GM12878 (cell line): ENCODE data around the gene NINL. TPM values are rescaled to one million over a fixed set of nuclear protein-coding genes. Genes with fewer than 3 reads are reported as not detected.

ENCODE experiments used
- ATAC-seq: fragments of 200-7000 bp; cut with Tn5 transposase; 3 replicates; pipeline ENCODE4 v1.9.1; 2020; ENCODE audit warnings: mild to moderate bottlenecking, moderate library complexity
- Bru-seq: library from RNA; stranded (reverse); fragments of 400-500 nt; gene quantifications from one replicate; lab custom pipeline; 2021; lab: Mats Ljungman, UMichigan
- BruChase-seq, 2 experiments: library from RNA; stranded (reverse); fragments of 400-500 nt; gene quantifications; one replicate each; lab custom pipeline; 2021; lab: Mats Ljungman, UMichigan
- BruUV-seq: library from RNA; stranded (reverse); fragments of 400-500 nt; replicated peaks from 2 replicates; lab custom pipeline; 2021; lab: Mats Ljungman, UMichigan
- CTCF ChIA-PET: fragments of 300-600 bp; sonication (Branson Sonifier 250); formaldehyde crosslinking; extraction: SDS; loops from one replicate; lab custom pipeline; 2021; ENCODE audit warnings: inconsistent platforms; lab: Yijun Ruan, JAX
- POLR2A ChIA-PET: fragments of 350-600 bp; formaldehyde crosslinking; extraction: SDS; loops from one replicate; lab custom pipeline; 2021; ENCODE audit warnings: inconsistent platforms; lab: Charles Lee
- RAD21 ChIA-PET: fragments of 300-600 bp; sonication (Branson Sonifier 250); formaldehyde crosslinking; loops from one replicate; lab custom pipeline; 2023; ENCODE audit warnings: antibody characterized with exemption; ENCODE audit not compliant: unreplicated experiment; lab: Charles Lee
- SMC1A ChIA-PET: fragments of 300-600 bp; sonication (Branson Sonifier 250); formaldehyde crosslinking; loops from one replicate; lab custom pipeline; 2023; ENCODE audit not compliant: unreplicated experiment, uncharacterized antibody; lab: Charles Lee
- DNase-seq: peaks from one replicate; pipeline ENCODE4 v3.0.0-alpha.2; 2011; ENCODE audit warnings: low read depth, low spot score
- FAIRE-seq: peaks from 3 replicates; lab custom pipeline; 2011; peaks lifted over from hg19 to GRCh38; lab: Jason Lieb, UNC
- H2AFZ ChIP-seq: 2 replicates; pipeline ENCODE4 v1.6.0; 2011; ENCODE audit warnings: low read depth, low read length, control low read depth; ENCODE audit not compliant: control insufficient read depth
- H3K27ac ChIP-seq: 2 replicates; pipeline ENCODE4 v1.5.1; 2011; ENCODE audit warnings: control low read depth; ENCODE audit not compliant: control insufficient read depth, insufficient read depth
- H3K27me3 ChIP-seq, 2 experiments: replicated peaks in 1 of 2; 2 replicates each; pipeline versions ENCODE4 v1.6.0 to v1.6.1; 2011; ENCODE audit warnings: low read length in 1 of 2; ENCODE audit not compliant: control insufficient read depth in 2 of 2, insufficient read depth in 2 of 2
- H3K36me3 ChIP-seq, 2 experiments: 2 replicates each; pipeline ENCODE4 v1.5.1; 2011; ENCODE audit warnings: low read length in 1 of 2; ENCODE audit not compliant: control insufficient read depth in 2 of 2, insufficient read depth in 2 of 2
- H3K4me1 ChIP-seq: 2 replicates; pipeline ENCODE4 v1.6.1; 2011; ENCODE audit warnings: mild to moderate bottlenecking, low read length, moderate library complexity, mixed read lengths; ENCODE audit not compliant: control insufficient read depth, insufficient read depth
- H3K4me2 ChIP-seq: 2 replicates; pipeline ENCODE4 v1.6.0; 2011; ENCODE audit warnings: control low read depth; ENCODE audit not compliant: control insufficient read depth, insufficient read depth
- H3K4me3 ChIP-seq: fragments of 200-600 bp; sonication (generic); 2 replicates; pipeline ENCODE4 v1.5.1; 2016
- H3K79me2 ChIP-seq: 2 replicates; pipeline ENCODE4 v1.6.0; 2011; ENCODE audit warnings: low read length; ENCODE audit not compliant: control insufficient read depth, insufficient read depth
- H3K9ac ChIP-seq: 2 replicates; pipeline ENCODE4 v1.8.0; 2011; ENCODE audit warnings: low read length, control low read depth, mixed read lengths; ENCODE audit not compliant: control insufficient read depth, insufficient read depth
- H3K9me3 ChIP-seq: replicated peaks from 3 replicates; pipeline ENCODE4 v1.5.1; 2011; ENCODE audit warnings: mild to moderate bottlenecking, low read length; ENCODE audit not compliant: control insufficient read depth, insufficient read depth
- H4K20me1 ChIP-seq: 2 replicates; pipeline ENCODE4 v1.6.0; 2011; ENCODE audit not compliant: control insufficient read depth, insufficient read depth
- EZH2 ChIP-seq: IDR thresholded peaks from 2 replicates; pipeline ENCODE4 v1.6.1; 2012; ENCODE audit warnings: low read depth, mild to moderate bottlenecking, control low read depth, inconsistent platforms, low read length, borderline replicate concordance; ENCODE audit not compliant: control insufficient read depth
- IKZF2 ChIP-seq, 2 experiments: fragments of 450-650 bp; IDR thresholded peaks; 2 replicates each; pipeline ENCODE4 v1.6.1; 2017; ENCODE audit warnings: mild to moderate bottlenecking in 2 of 2, moderate library complexity in 2 of 2
- NKRF ChIP-seq: fragments of 450-650 bp; conservative IDR thresholded peaks from 2 replicates; pipeline ENCODE4 v1.6.1; 2017; ENCODE audit warnings: mild to moderate bottlenecking, moderate library complexity
- POLR2A ChIP-seq: IDR thresholded peaks from 2 replicates; pipeline ENCODE4 v1.6.1; 2011; ENCODE audit warnings: low read depth, mild to moderate bottlenecking, low read length
- WGBS: methylation state at CpG from one replicate; pipeline ENCODE4 v1.1.6; 2016; ENCODE audit warnings: low lambda C conversion rate; ENCODE audit not compliant: insufficient replicate concordance, insufficient coverage; ENCODE audit errors: missing lambda C conversion rate; 5-methylcytosine and 5-hydroxymethylcytosine counted together
- in situ Hi-C: fragments of 300-500 bp; cut with MboI; formaldehyde crosslinking; loops from 9 replicates; pipeline ENCODE4 v1.14.3; 2018; ENCODE audit warnings: mixed read lengths
- intact Hi-C: fragments of 100-400 bp; cut with micrococcal nuclease; formaldehyde crosslinking; loops from one replicate; pipeline ENCODE4 v1.14.2; 2022; ENCODE audit not compliant: unreplicated experiment
- long read RNA-seq, 2 experiments: library from polyadenylated mRNA; unstranded; transcript quantifications; one replicate each; pipeline ENCODE4 v2.0.0, GENCODE V29; 2019 to 2020
- polyA minus RNA-seq, 3 experiments: library from RNA; depleted of rRNA, polyadenylated mRNA; stranded (reverse); fragments of >200 nt; gene quantifications; 2 replicates each; pipeline ENCODE4 v1.2.3, GENCODE V29; 2011
- polyA plus RNA-seq, 11 experiments: library from polyadenylated mRNA; depleted of rRNA in 4 of 11; unstranded in 6 of 11; stranded (reverse) in 5 of 11; fragments of >200 nt; fragmentation: Nextera tagmentation in 4 of 11; fragmentation: Illumina TruSeq in 1 of 11; extraction: Ambion mirVana in 4 of 11; extraction: Trizol in 1 of 11; gene quantifications; 1 replicate in 1 of 11; 2 replicates in 10 of 11; pipeline versions ENCODE4 v1.2.1 to v1.2.3, GENCODE V29; 2011 to 2016; ENCODE audit warnings: inconsistent platforms in 2 of 11, missing spikeins in 2 of 11, low read depth in 1 of 11
- total RNA-seq, 4 experiments: library from RNA; depleted of rRNA in 3 of 4; stranded (reverse); fragments of >200 nt in 3 of 4; fragmentation: Illumina TruSeq in 1 of 4; extraction: Trizol in 1 of 4; gene quantifications; 2 replicates each; pipeline versions ENCODE4 v1.2.1 to v1.2.3, GENCODE V29; 2013 to 2021

NINL gene
- total RNA-seq (2013; cell fraction: nucleolus; rRNA removed): 0.15 and 0.22 TPM in 2 replicates
- total RNA-seq (2014; rRNA removed) (0.11 TPM in 2 replicates), total RNA-seq (2014; rRNA removed; fragmentation: Illumina TruSeq; extraction: Trizol) (0.31 TPM in 1 of 2 replicates, not detected in the other), total RNA-seq (2021) (0.23 and 0.29 TPM in 2 replicates), polyA plus RNA-seq (2011; rRNA removed) (0.12 and 0.29 TPM in 2 replicates), polyA plus RNA-seq (2014; fragmentation: Illumina TruSeq; extraction: Trizol) (0.07 TPM in 1 of 2 replicates, not detected in the other), polyA plus RNA-seq (2014; fragmentation: Nextera tagmentation; extraction: Ambion mirVana) (under 1 TPM in 1 of 2 experiments, not detected in 1; 0.04 TPM), polyA plus RNA-seq (2014; rRNA removed) (0.01 and 0.77 TPM in 2 replicates), polyA plus RNA-seq (2016; fragmentation: Nextera tagmentation; extraction: Ambion mirVana) (under 1 TPM; 0.09 to 0.25 TPM), polyA minus RNA-seq (2011; rRNA and poly(A)+ RNA removed) (0.10 and 0.15 TPM in 2 replicates), Bru-seq, nascent RNA (percentile 22 among the genes with signal in this experiment), BruChase-seq, experiment 1, labeled RNA remaining after a 6-hour chase (percentile 22 among the genes with signal in this experiment), BruChase-seq, experiment 2, labeled RNA remaining after a 2-hour chase (percentile 24 among the genes with signal in this experiment)
- polyA plus RNA-seq (2011; ENCODE audit: low read depth): not detected
- 0.07 and 0.10 TPM in 2 replicates for polyA plus RNA-seq (2011; cell fraction: cytosol; rRNA removed)
- 0.19 and 0.60 TPM in 2 replicates for polyA plus RNA-seq (2011; cell fraction: nucleus; rRNA removed)
- 0.15 and 0.19 TPM in 2 replicates for polyA plus RNA-seq (2012)
- 0.21 TPM in 1 of 2 replicates, not detected in the other for polyA minus RNA-seq (2011; cell fraction: cytosol; rRNA and poly(A)+ RNA removed)
- 0.12 and 0.38 TPM in 2 replicates for polyA minus RNA-seq (2011; cell fraction: nucleus; rRNA and poly(A)+ RNA removed)
- long read RNA-seq, experiment 1: 0 reads
- long read RNA-seq, experiment 2, partial matches to known transcripts: 0 of 3 reads
- long read RNA-seq, experiment 2, other reads (novel, unspliced or antisense): 3 of 3 reads

GRCh38 chr20:25584905-25585704 lies at the start of gene NINL:
TSS of gene NINL (minus strand) at chr20:25585531. CDS start at chr20:25526587, 58,944 bp downstream.
- intact Hi-C loops: no loop called here
- Histone ChIP-seq H3K4me3 (no peak within 1 kb of the TSS), H3K27me3 (no peaks in the 10 kb centered on the region; a peak in 1 of 4 replicates), H3K4me1 (no peaks in the 10 kb centered on the region), H2AFZ (no peak within 1 kb of the TSS), H3K27ac (no peak within 1 kb of the TSS), H3K36me3 (no peaks in the 10 kb centered on the region), H3K9ac (no peak within 1 kb of the TSS), H3K9me3 (no peaks in the 10 kb centered on the region; the same call in 2 of the 3 replicates), H3K79me2 (no peaks in the 10 kb centered on the region), H3K4me2 (0 out of 2 replicates have a peak within 1 kb of the TSS, but pooled peaks have one; percentile 25), H4K20me1 (no peaks in the 10 kb centered on the region)
- DNase-seq (no peak), ATAC-seq (no peak), FAIRE-seq (no peak)
- in situ Hi-C loops: no loop called here
- ChIA-PET CTCF (no interaction called here), RAD21 (no interaction called here), POLR2A (no interaction called here), SMC1A (no interaction called here)
- no TSS peak for BruUV-seq
- TF ChIP-seq POLR2A (peak; percentile 30; the same call in 1 of the 2 replicates), NKRF (no peak), EZH2 (no peak), IKZF2 (IDR thresholded peaks at IDR 0.05) (no peak)
- WGBS: 13% methylated on average over 57 of the region's 108 CpGs
